Mucosa of descending colon (tissue), 3 donors: ENCODE data around the gene IPO9. TPM values are rescaled to one million over a fixed set of nuclear protein-coding genes. Genes with fewer than 3 reads are reported as not detected.

Experiments used
- ATAC-seq: fragments of 200-7000 bp; cut with Tn5 transposase; one replicate; pipeline ENCODE4 v1.9.1; 2020; ENCODE audit warnings: mild to moderate bottlenecking, moderate library complexity
- DNase-seq, 3 donors: peaks; one replicate each; pipeline ENCODE4 v3.0.0-alpha.2; 2020
- H3K36me3 ChIP-seq: fragments of 200-600 bp; one replicate; pipeline ENCODE4 v1.8.0; 2021; ENCODE audit warnings: low read depth, mild to moderate bottlenecking
- H3K4me1 ChIP-seq: fragments of 200-600 bp; one replicate; pipeline ENCODE4 v1.8.0; 2021; ENCODE audit warnings: low read depth, mild to moderate bottlenecking
- H3K4me3 ChIP-seq: fragments of 200-600 bp; one replicate; pipeline ENCODE4 v1.8.0; 2021; ENCODE audit warnings: mild to moderate bottlenecking
- H3K9me3 ChIP-seq: fragments of 200-600 bp; one replicate; pipeline ENCODE4 v1.8.0; 2021; ENCODE audit warnings: mild to moderate bottlenecking
- CTCF ChIP-seq: fragments of 200-600 bp; IDR thresholded peaks from one replicate; pipeline ENCODE4 v1.8.0; 2022; ENCODE audit warnings: antibody characterized with exemption, mild to moderate bottlenecking
- intact Hi-C, 2 donors: fragments of 100-400 bp; cut with DNase I in 1 of 2; cut with micrococcal nuclease in 1 of 2; formaldehyde crosslinking; loops; one replicate each; pipeline versions ENCODE4 v1.11.0 to v1.11.1; 2022; cut with DNase I, micrococcal nuclease
- total RNA-seq, 3 donors: library from RNA; stranded (reverse); fragmentation: NEBNext Ultra II Directional in 2 of 3; extraction: Animal tissue kit (Norgen Biotek cat#: 25700) in 2 of 3; gene quantifications; one replicate each; pipeline versions ENCODE4 v1.2.1 to v1.2.4, GENCODE V29; 2021 to 2023
- donor health status: DM: no; HTN: no; CAD: no; lungs with moderate emphysema.
- donor health status: DM: no; HTN: no; CAD: no.
- donor health status: DM: no; HTN: yes; CAD: no.

Gene IPO9
- total RNA-seq, 3 donors from 2014 or later: 25.9 to 33.9 (median 28.4) TPM

- intact Hi-C loops: loop anchor here in 1 of 2 donors (5.0 kb wide), 2 partner anchors 78 to 228 kb away; no protein-coding TSS in a partner anchor
- no peaks in the 10 kb centered on the region for H3K36me3 ChIP-seq
- no peaks in the 10 kb centered on the region for H3K9me3 ChIP-seq
- peaks cover 13% of the 10 kb centered on the region for H3K4me1 ChIP-seq
- no peak for TF ChIP-seq CTCF
- ATAC-seq (no peak), DNase-seq (no peak)
- no peak overlapping the region for H3K4me3 ChIP-seq
Observed at GRCh38 chr1:201790261-201790660, 38.7 kb upstream of the IPO9 start.

- ATAC-seq: no peak
- H3K9me3 ChIP-seq: no peaks in the 10 kb centered on the region
- no peak for TF ChIP-seq CTCF
- intact Hi-C loops: loop anchor here in 1 of 2 donors (5.0 kb wide), 2 partner anchors 79 to 229 kb away; no protein-coding TSS in a partner anchor
- H3K4me3 ChIP-seq: no peak overlapping the region
- no peaks in the 10 kb centered on the region for H3K36me3 ChIP-seq
- H3K4me1 ChIP-seq: peaks cover 13% of the 10 kb centered on the region
- peak in 1 of 3 donors; percentile 27 for DNase-seq
Observed at GRCh38 chr1:201791051-201791778, 37.7 kb upstream of the IPO9 start.

- H3K36me3 ChIP-seq: no peaks in the 10 kb centered on the region
- no peaks in the 10 kb centered on the region for H3K9me3 ChIP-seq
- H3K4me3 ChIP-seq: no peak overlapping the region
- peak in 1 of 3 donors; percentile 25 for DNase-seq
- TF ChIP-seq CTCF: no peak
- H3K4me1 ChIP-seq: peaks cover 13% of the 10 kb centered on the region
- intact Hi-C loops: loop anchor here (2.0 to 5.0 kb wide), 3 partner anchors 79 to 229 kb away; no protein-coding TSS in a partner anchor
- ATAC-seq: no peak
Observed at GRCh38 chr1:201791779-201792173, 37.2 kb upstream of the IPO9 start.

GRCh38 chr1:201792534-201793305 lies 36.2 kb upstream of the IPO9 start:
- intact Hi-C loops: loop anchor here (2.0 to 5.0 kb wide), 3 partner anchors 80 to 230 kb away; no protein-coding TSS in a partner anchor
- no peaks in the 10 kb centered on the region for H3K9me3 ChIP-seq
- no peaks in the 10 kb centered on the region for H3K36me3 ChIP-seq
- peaks cover 13% of the 10 kb centered on the region for H3K4me1 ChIP-seq
- TF ChIP-seq CTCF: peak; percentile 84
- no peak overlapping the region for H3K4me3 ChIP-seq
- peak; percentile 94 for ATAC-seq
- peak in 2 of 3 donors; percentile 72 to 81 for DNase-seq

- no peaks in the 10 kb centered on the region for H3K36me3 ChIP-seq
- peaks cover 13% of the 10 kb centered on the region for H3K4me1 ChIP-seq
- DNase-seq (no peak), ATAC-seq (no peak)
- no peak overlapping the region for H3K4me3 ChIP-seq
- no peaks in the 10 kb centered on the region for H3K9me3 ChIP-seq
- TF ChIP-seq CTCF: no peak
- intact Hi-C loops: loop anchor here (2.0 to 5.0 kb wide), 3 partner anchors 81 to 231 kb away; no protein-coding TSS in a partner anchor
Observed at GRCh38 chr1:201793306-201793925, 35.5 kb upstream of the IPO9 start.
